HL-60 (cell line): Measurements from ENCODE around the gene SSTR5.

Experiments used
- DNase-seq, 2 experiments: peaks; one replicate each; pipeline ENCODE4 v3.0.0-alpha.2; 2010 to 2020; ENCODE audit warnings: low read depth in 1 of 2, low spot score in 1 of 2
- H3K27ac ChIP-seq: fragments of 250-450 bp; sonication (Bioruptor Pico); replicated peaks from 2 replicates; pipeline ENCODE4 v1.5.1; 2020; ENCODE audit warnings: mild to moderate bottlenecking, moderate library complexity
- H3K27me3 ChIP-seq: fragments of 250-450 bp; sonication (Bioruptor Pico); 2 replicates; pipeline ENCODE4 v1.5.1; 2021; ENCODE audit warnings: mild to moderate bottlenecking, moderate library complexity; ENCODE audit not compliant: insufficient read depth, poor library complexity, severe bottlenecking
- H3K4me3 ChIP-seq: replicated peaks from 2 replicates; pipeline ENCODE4 v1.5.1; 2011; ENCODE audit warnings: mild to moderate bottlenecking, control low read depth, low read length; ENCODE audit not compliant: insufficient read depth
- GABPA ChIP-seq: IDR thresholded peaks from 2 replicates; pipeline ENCODE4 v1.6.1; 2012; ENCODE audit warnings: low read depth
- POLR2AphosphoS5 ChIP-seq: IDR thresholded peaks from 2 replicates; pipeline ENCODE4 v1.6.1; 2012; ENCODE audit warnings: low read depth
- SPI1 ChIP-seq: IDR thresholded peaks from 2 replicates; pipeline ENCODE4 v1.6.1; 2012; ENCODE audit warnings: low read depth, mild to moderate bottlenecking, borderline replicate concordance
- TF ChIP-seq, protein P1 (sequence below): IDR thresholded peaks from one replicate; pipeline ENCODE4 v1.5.1; 2011; ENCODE audit warnings: low read length, control low read depth, inconsistent platforms; ENCODE audit not compliant: insufficient read depth
- TF ChIP-seq, protein P2 (sequence below): IDR thresholded peaks from 2 replicates; pipeline ENCODE4 v1.6.1; 2012; ENCODE audit warnings: low read depth; ENCODE audit not compliant: insufficient replicate concordance

Gene SSTR5

GRCh38 chr16:1101133-1101532 lies 28.6 kb downstream of the SSTR5 start:
- no peak for DNase-seq
- Histone ChIP-seq H3K27me3 (peaks cover 42% of the 10 kb centered on the region), H3K4me3 (no peak overlapping the region), H3K27ac (no peak overlapping the region)
- TF ChIP-seq GABPA (no peak), POLR2AphosphoS5 (no peak)
- TF ChIP-seq, protein P1, sequence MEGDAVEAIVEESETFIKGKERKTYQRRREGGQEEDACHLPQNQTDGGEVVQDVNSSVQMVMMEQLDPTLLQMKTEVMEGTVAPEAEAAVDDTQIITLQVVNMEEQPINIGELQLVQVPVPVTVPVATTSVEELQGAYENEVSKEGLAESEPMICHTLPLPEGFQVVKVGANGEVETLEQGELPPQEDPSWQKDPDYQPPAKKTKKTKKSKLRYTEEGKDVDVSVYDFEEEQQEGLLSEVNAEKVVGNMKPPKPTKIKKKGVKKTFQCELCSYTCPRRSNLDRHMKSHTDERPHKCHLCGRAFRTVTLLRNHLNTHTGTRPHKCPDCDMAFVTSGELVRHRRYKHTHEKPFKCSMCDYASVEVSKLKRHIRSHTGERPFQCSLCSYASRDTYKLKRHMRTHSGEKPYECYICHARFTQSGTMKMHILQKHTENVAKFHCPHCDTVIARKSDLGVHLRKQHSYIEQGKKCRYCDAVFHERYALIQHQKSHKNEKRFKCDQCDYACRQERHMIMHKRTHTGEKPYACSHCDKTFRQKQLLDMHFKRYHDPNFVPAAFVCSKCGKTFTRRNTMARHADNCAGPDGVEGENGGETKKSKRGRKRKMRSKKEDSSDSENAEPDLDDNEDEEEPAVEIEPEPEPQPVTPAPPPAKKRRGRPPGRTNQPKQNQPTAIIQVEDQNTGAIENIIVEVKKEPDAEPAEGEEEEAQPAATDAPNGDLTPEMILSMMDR, result no peak

GRCh38 chr16:1101573-1102332 lies 29.2 kb downstream of the SSTR5 start:
- TF ChIP-seq POLR2AphosphoS5 (no peak), GABPA (no peak), SPI1 (no peak)
- TF ChIP-seq, protein P1, result no peak
- TF ChIP-seq, protein P2, sequence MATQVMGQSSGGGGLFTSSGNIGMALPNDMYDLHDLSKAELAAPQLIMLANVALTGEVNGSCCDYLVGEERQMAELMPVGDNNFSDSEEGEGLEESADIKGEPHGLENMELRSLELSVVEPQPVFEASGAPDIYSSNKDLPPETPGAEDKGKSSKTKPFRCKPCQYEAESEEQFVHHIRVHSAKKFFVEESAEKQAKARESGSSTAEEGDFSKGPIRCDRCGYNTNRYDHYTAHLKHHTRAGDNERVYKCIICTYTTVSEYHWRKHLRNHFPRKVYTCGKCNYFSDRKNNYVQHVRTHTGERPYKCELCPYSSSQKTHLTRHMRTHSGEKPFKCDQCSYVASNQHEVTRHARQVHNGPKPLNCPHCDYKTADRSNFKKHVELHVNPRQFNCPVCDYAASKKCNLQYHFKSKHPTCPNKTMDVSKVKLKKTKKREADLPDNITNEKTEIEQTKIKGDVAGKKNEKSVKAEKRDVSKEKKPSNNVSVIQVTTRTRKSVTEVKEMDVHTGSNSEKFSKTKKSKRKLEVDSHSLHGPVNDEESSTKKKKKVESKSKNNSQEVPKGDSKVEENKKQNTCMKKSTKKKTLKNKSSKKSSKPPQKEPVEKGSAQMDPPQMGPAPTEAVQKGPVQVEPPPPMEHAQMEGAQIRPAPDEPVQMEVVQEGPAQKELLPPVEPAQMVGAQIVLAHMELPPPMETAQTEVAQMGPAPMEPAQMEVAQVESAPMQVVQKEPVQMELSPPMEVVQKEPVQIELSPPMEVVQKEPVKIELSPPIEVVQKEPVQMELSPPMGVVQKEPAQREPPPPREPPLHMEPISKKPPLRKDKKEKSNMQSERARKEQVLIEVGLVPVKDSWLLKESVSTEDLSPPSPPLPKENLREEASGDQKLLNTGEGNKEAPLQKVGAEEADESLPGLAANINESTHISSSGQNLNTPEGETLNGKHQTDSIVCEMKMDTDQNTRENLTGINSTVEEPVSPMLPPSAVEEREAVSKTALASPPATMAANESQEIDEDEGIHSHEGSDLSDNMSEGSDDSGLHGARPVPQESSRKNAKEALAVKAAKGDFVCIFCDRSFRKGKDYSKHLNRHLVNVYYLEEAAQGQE, result no peak
- H3K27me3 ChIP-seq, result peaks cover 40% of the 10 kb centered on the region
- H3K27ac ChIP-seq, result no peak overlapping the region
- no peak for DNase-seq
- H3K4me3 ChIP-seq, result no peak overlapping the region

DNA sequence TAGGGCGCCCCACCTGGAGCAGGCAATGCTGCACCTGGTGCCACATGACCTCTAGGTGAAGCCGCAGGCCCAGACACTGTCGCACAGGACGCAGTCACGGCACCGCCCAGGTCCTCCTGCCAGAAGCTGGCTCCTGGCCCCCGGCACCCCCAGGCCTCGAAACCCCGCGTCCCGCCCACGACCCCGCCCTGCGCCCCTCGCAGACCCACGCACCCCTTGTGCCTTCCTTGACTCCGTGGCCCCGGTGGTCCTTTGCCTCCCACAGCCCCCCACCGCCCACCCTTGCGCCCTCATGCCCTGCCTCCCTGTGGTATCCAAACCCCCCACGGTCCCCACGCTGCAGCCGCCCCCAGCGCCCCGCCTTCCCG lies 29.8 kb downstream of the SSTR5 start:
- Histone ChIP-seq H3K27me3 (peaks cover 39% of the 10 kb centered on the region), H3K27ac (no peak overlapping the region), H3K4me3 (no peak overlapping the region)
- no peak for DNase-seq
- TF ChIP-seq, protein P2, result no peak
- TF ChIP-seq POLR2AphosphoS5, result no peak
- no peak for TF ChIP-seq GABPA
- TF ChIP-seq, protein P1, result no peak
- TF ChIP-seq SPI1, result no peak
